Ovary (tissue), 3 donors: ENCODE data around the gene GRIN3A.

ENCODE experiments used
- EP300 ChIP-seq: sonication (generic); formaldehyde crosslinking; IDR thresholded peaks from one replicate; pipeline ENCODE4 v1.6.1; 2017; ENCODE audit warnings: antibody characterized with exemption
- POLR2A ChIP-seq: fragments of 450-650 bp; IDR thresholded peaks from one replicate; pipeline ENCODE4 v1.6.1; 2017; ENCODE audit warnings: antibody characterized with exemption, mild to moderate bottlenecking, moderate library complexity
- TF ChIP-seq, protein P1 (sequence below), 3 donors: fragments of 450-650 bp in 2 of 3; fragments of 200-600 bp in 1 of 3; IDR thresholded peaks; one replicate each; pipeline versions ENCODE4 v1.5.1 to v1.8.0; 2016 to 2022; ENCODE audit warnings: antibody characterized with exemption in 3 of 3, mild to moderate bottlenecking in 1 of 3
- donor health status: DM: no; HTN: no; CAD: no.

DNA sequence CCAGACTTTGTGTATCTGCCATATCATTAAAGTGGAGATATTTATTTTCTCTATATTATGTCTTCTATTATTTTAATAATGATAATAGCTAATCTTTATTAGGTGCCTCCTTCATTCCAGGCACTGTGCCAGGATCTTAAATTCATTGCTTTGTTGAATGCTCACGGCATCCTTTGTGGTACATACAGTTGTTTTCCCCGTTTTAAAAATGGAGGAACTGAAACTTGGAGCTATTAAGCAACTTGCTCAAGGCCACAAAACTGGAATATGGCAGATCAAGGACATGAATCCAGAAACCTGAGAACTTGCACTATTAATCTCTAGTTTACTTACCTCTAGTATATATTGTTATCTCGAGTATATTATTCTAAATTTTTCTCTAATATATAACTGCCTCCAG, 102.2 kb downstream of the GRIN3A start:
- TF ChIP-seq, protein P1, sequence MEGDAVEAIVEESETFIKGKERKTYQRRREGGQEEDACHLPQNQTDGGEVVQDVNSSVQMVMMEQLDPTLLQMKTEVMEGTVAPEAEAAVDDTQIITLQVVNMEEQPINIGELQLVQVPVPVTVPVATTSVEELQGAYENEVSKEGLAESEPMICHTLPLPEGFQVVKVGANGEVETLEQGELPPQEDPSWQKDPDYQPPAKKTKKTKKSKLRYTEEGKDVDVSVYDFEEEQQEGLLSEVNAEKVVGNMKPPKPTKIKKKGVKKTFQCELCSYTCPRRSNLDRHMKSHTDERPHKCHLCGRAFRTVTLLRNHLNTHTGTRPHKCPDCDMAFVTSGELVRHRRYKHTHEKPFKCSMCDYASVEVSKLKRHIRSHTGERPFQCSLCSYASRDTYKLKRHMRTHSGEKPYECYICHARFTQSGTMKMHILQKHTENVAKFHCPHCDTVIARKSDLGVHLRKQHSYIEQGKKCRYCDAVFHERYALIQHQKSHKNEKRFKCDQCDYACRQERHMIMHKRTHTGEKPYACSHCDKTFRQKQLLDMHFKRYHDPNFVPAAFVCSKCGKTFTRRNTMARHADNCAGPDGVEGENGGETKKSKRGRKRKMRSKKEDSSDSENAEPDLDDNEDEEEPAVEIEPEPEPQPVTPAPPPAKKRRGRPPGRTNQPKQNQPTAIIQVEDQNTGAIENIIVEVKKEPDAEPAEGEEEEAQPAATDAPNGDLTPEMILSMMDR (IDR thresholded peaks at IDR 0.05) = no peak
- no peak for TF ChIP-seq POLR2A
- no peak for TF ChIP-seq EP300
